Thyroid gland (tissue), 4 donors: ENCODE results near the gene SLC35E4.

Source experiments
- POLR2A ChIP-seq, 2 donors: fragments of 450-650 bp; IDR thresholded peaks; one replicate each; pipeline ENCODE4 v1.6.1; 2017; ENCODE audit warnings: antibody characterized with exemption in 2 of 2, mild to moderate bottlenecking in 2 of 2, moderate library complexity in 1 of 2
- TF ChIP-seq, protein P1 (sequence below), 6 experiments: fragments of 200-600 bp in 3 of 6; fragments of 450-650 bp in 3 of 6; sonication (generic) in 3 of 6; IDR thresholded peaks; one replicate each; pipeline ENCODE4 v1.5.1; 2016 to 2019; ENCODE audit warnings: antibody characterized with exemption in 6 of 6, mild to moderate bottlenecking in 2 of 6, inconsistent platforms in 1 of 6, moderate library complexity in 1 of 6

GRCh38 chr22:30648825-30649224 lies 13.2 kb downstream of the SLC35E4 start:
- TF ChIP-seq, protein P1, sequence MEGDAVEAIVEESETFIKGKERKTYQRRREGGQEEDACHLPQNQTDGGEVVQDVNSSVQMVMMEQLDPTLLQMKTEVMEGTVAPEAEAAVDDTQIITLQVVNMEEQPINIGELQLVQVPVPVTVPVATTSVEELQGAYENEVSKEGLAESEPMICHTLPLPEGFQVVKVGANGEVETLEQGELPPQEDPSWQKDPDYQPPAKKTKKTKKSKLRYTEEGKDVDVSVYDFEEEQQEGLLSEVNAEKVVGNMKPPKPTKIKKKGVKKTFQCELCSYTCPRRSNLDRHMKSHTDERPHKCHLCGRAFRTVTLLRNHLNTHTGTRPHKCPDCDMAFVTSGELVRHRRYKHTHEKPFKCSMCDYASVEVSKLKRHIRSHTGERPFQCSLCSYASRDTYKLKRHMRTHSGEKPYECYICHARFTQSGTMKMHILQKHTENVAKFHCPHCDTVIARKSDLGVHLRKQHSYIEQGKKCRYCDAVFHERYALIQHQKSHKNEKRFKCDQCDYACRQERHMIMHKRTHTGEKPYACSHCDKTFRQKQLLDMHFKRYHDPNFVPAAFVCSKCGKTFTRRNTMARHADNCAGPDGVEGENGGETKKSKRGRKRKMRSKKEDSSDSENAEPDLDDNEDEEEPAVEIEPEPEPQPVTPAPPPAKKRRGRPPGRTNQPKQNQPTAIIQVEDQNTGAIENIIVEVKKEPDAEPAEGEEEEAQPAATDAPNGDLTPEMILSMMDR (IDR thresholded peaks at IDR 0.05): no peak
- TF ChIP-seq POLR2A (IDR thresholded peaks at IDR 0.05): no peak
